GF-D8 (cell line): ENCODE results near the gene ZNF554.
A peak's percentile ranks its signal among the peaks of the same experiment; 100 is the strongest.

ENCODE experiments used
- DNase-seq: peaks from one replicate; lab custom pipeline; 2025; lab: John Stamatoyannopoulos, UW

ZNF554 gene

GRCh38 chr19:2827840-2828489 lies 8.3 kb downstream of the ZNF554 start:
- no peak for DNase-seq

GRCh38 chr19:2834294-2834871 lies 14.7 kb downstream of the ZNF554 start:
- DNase-seq = no peak

- DNase-seq = no peak
Observed at GRCh38 chr19:2837430-2837829, 17.8 kb downstream of the ZNF554 start.

- DNase-seq = peak; percentile 91
Observed at GRCh38 chr19:2840794-2841791, 21.4 kb downstream of the ZNF554 start, which contains the start of gene ZNF555. Gene ZNF555, plus strand, starts transcription at chr19:2841475. Its CDS starts 98 bp downstream, at chr19:2841573.

- no peak for DNase-seq
Observed at GRCh38 chr19:2841855-2842574, 22.3 kb downstream of the ZNF554 start.

- no peak for DNase-seq
Observed at GRCh38 chr19:2845107-2845506, 25.4 kb downstream of the ZNF554 start.

GRCh38 chr19:2846180-2846894 lies 26.7 kb downstream of the ZNF554 start:
- DNase-seq = no peak

- no peak for DNase-seq
Observed at GRCh38 chr19:2847507-2847906, 27.8 kb downstream of the ZNF554 start.

GRCh38 chr19:2848616-2849015 lies 28.9 kb downstream of the ZNF554 start:
- DNase-seq = no peak

GRCh38 chr19:2850256-2850925 lies 30.7 kb downstream of the ZNF554 start:
- DNase-seq = no peak

GRCh38 chr19:2852598-2852997 lies 32.9 kb downstream of the ZNF554 start:
- no peak for DNase-seq

- no peak for DNase-seq
Observed at GRCh38 chr19:2853015-2853606, 33.4 kb downstream of the ZNF554 start.

GRCh38 chr19:2854849-2855248 lies 35.2 kb downstream of the ZNF554 start:
- no peak for DNase-seq

- no peak for DNase-seq
Observed at GRCh38 chr19:2856457-2857050, 36.9 kb downstream of the ZNF554 start.

- no peak for DNase-seq
Observed at GRCh38 chr19:2858864-2859263, 39.2 kb downstream of the ZNF554 start.

- DNase-seq = no peak
Observed at GRCh38 chr19:2863816-2864215, 44.1 kb downstream of the ZNF554 start.

GRCh38 chr19:2865334-2866100 lies 45.8 kb downstream of the ZNF554 start:
- peak; percentile 42 for DNase-seq

GRCh38 chr19:2866495-2867024 lies 46.9 kb downstream of the ZNF554 start:
- no peak for DNase-seq
